Measurements from ENCODE around the gene DOCK8.

DNA sequence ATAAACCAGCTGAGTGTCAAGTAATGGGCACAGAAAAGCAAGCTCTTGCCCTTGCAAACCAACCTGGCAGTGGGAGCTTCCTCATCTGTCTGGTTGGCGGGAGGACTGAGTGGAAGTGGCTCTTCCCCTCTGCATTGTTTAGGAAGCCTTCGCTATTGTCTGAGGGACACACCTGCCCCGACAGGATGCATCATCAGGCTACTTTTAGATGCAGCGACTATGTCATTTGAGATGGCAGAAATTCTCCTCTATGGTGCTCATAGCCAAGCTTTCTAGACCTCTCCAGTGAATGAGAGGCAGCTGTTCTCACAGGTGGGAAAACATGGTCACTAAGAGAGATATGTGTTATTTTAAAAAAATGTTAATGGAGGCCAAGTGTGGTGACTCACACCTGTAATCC is 104.0 kb downstream of the DOCK8 start:
- TF ChIP-seq, protein P1, sequence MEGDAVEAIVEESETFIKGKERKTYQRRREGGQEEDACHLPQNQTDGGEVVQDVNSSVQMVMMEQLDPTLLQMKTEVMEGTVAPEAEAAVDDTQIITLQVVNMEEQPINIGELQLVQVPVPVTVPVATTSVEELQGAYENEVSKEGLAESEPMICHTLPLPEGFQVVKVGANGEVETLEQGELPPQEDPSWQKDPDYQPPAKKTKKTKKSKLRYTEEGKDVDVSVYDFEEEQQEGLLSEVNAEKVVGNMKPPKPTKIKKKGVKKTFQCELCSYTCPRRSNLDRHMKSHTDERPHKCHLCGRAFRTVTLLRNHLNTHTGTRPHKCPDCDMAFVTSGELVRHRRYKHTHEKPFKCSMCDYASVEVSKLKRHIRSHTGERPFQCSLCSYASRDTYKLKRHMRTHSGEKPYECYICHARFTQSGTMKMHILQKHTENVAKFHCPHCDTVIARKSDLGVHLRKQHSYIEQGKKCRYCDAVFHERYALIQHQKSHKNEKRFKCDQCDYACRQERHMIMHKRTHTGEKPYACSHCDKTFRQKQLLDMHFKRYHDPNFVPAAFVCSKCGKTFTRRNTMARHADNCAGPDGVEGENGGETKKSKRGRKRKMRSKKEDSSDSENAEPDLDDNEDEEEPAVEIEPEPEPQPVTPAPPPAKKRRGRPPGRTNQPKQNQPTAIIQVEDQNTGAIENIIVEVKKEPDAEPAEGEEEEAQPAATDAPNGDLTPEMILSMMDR (IDR thresholded peaks at IDR 0.05; ENCODE audit: low read length) = no peak
- no peak for TF ChIP-seq EZH2 (optimal IDR thresholded peaks at IDR 0.05; ENCODE audit: low read depth, low read length)
- no peak for TF ChIP-seq EZH2phosphoT487 (IDR thresholded peaks at IDR 0.05; ENCODE audit: low read length)
